ENCODE results near the gene SPATA31D3. TPM values are rescaled to one million over a fixed set of nuclear protein-coding genes. Genes with fewer than 3 reads are reported as not detected.

SPATA31D3 gene
- total RNA-seq: not detected in 2 replicates

GRCh38 chr9:81943393-81943792 is at the start of gene SPATA31D3:
SPATA31D3 (plus strand) TSS chr9:81943500; CDS start chr9:81943586, 86 bp downstream.

GRCh38 chr9:81928305-81928704 is 15.0 kb upstream of the SPATA31D3 start, which contains the start of gene SPATA31D4:
SPATA31D4 (plus strand) TSS chr9:81928428; CDS start chr9:81928514, 86 bp downstream.

GRCh38 chr9:81988472-81988871 is 45.2 kb downstream of the SPATA31D3 start, which contains the start of gene SPATA31D1:
SPATA31D1 (plus strand) TSS chr9:81988772; CDS start chr9:81988819, 47 bp downstream.

Other genes with a start within 250 kb of the SPATA31D3 start
- not detected in 2 replicates for gene SPATA31D4, start 15.1 kb upstream of the SPATA31D3 start, total RNA-seq
- gene SPATA31D1, start 45.3 kb downstream of the SPATA31D3 start, total RNA-seq: under 0.01 TPM in 1 of 2 replicates, not detected in the other